Activated CD8-positive, alpha-beta T cell treated with anti-CD3 and anti-CD28 coated beads for 36 hours (primary cell): ENCODE data around the gene FAM221B. TPM values are rescaled to one million over a fixed set of nuclear protein-coding genes. Genes with fewer than 3 reads are reported as not detected.

Source experiments
- ATAC-seq: fragments of 200-7000 bp; cut with Tn5 transposase; one replicate; pipeline ENCODE4 v1.10.0; 2021; ENCODE audit warnings: mild to moderate bottlenecking, moderate library complexity
- CTCF ChIA-PET: fragments of 350-600 bp; sonication (Branson Sonifier 250); formaldehyde crosslinking; loops from one replicate; lab custom pipeline; 2021; ENCODE audit warnings: antibody characterized with exemption; lab: Charles Lee
- POLR2A ChIA-PET: fragments of 350-600 bp; sonication (Branson Sonifier 250); formaldehyde crosslinking; loops from one replicate; lab custom pipeline; 2021; ENCODE audit warnings: antibody characterized with exemption; lab: Charles Lee
- DNase-seq: peaks from one replicate; pipeline ENCODE4 v3.0.0-alpha.2; 2020
- H3K27ac Mint-ChIP-seq: one replicate; pipeline ENCODE4 v1.8.0; 2021; ENCODE audit warnings: mild to moderate bottlenecking, mixed read lengths
- H3K27me3 Mint-ChIP-seq: one replicate; pipeline ENCODE4 v1.8.0; 2021; ENCODE audit warnings: mixed read lengths
- H3K36me3 Mint-ChIP-seq: one replicate; pipeline ENCODE4 v1.8.0; 2021; ENCODE audit warnings: low read depth, mixed read lengths
- H3K4me1 Mint-ChIP-seq: one replicate; pipeline ENCODE4 v1.8.0; 2021; ENCODE audit warnings: low read depth, mixed read lengths
- H3K4me3 Mint-ChIP-seq: one replicate; pipeline ENCODE4 v1.8.0; 2021; ENCODE audit warnings: mild to moderate bottlenecking, moderate library complexity, mixed read lengths
- H3K9me3 Mint-ChIP-seq: one replicate; pipeline ENCODE4 v1.8.0; 2021; ENCODE audit warnings: mixed read lengths
- intact Hi-C: fragments of 100-400 bp; cut with micrococcal nuclease; formaldehyde crosslinking; loops from one replicate; pipeline ENCODE4 v1.10.0; 2022
- total RNA-seq, 2 experiments: library from RNA; stranded (reverse); gene quantifications; one replicate each; pipeline ENCODE4 v1.2.3, GENCODE V29; 2021
- TF ChIP-seq, protein P1 (sequence below): fragments of 200-600 bp; IDR thresholded peaks from one replicate; pipeline ENCODE4 v1.8.0; 2022; ENCODE audit warnings: antibody characterized with exemption, mild to moderate bottlenecking

Gene FAM221B
- total RNA-seq, 2 experiments from 2014 or later, result not detected

DNA sequence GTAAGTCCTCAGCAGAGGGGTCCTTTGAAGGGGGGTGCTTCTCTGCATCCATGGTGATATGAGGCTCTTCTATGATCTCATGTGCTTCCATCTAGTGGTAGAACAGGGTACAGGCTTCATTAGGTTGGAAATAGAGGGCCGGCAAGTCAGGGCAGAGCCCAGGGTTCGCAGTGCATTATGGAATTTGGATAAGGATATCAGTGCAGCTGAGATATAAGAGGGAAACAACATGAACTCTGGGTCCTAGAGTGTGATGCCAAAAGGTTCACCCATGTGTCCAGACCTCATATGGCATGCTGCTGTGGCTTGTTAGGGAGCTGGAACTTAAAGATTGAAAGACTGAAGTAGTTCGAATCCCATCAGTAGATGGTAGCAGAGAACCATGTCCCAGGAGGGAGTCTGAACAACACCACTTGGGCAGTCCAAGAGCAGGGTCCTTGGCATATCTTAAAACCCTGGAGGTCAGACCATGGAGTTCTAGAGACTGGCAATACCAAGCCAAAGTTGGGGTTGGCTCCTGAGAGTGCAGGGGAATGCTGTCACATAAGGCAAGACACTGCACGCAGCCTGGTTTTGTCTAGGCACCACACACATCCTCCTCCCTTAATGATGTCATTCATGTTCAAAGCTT, 2.3 kb downstream of the FAM221B start:
- ChIA-PET POLR2A (interaction anchor here (0.6 kb wide), 1 partner anchor 97 kb away, joined by 4 read pairs; no protein-coding TSS in a partner anchor), CTCF (interaction anchor here (0.6 to 4.8 kb wide), 50 partner anchors 8 to 377 kb away, joined by 3 to 54 read pairs (median 4); partner anchors contain the start of genes HINT2, MSMP and SPAG8)

DNA sequence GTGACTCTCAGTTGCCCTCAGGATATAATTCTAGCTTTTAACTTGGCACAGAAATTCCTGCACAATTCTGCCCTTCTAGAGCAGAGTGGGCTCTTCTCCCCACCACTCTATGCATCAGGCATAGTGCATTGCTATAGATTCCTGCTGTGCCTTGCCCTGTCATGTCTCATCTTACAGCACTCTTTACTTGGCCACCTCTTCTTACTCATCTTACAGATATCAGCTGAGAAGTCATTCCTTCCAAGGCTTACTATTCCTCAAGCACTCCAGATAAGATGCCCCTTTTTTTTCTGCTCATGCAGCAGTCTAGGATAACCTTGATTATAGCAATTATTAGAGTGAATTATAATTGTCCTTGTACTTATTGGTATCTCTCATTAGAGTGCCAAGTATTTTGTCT, 5.6 kb downstream of the FAM221B start:
- H3K27ac Mint-ChIP-seq, result no peak overlapping the region

More for the DNA sequence above, 2.3 kb downstream of the FAM221B start:
- no peaks in the 10 kb centered on the region for H3K9me3 Mint-ChIP-seq
- intact Hi-C loops, result loop anchor here (2.0 kb wide), 2 partner anchors 35 to 57 kb away; partner anchors contain the start of gene NPR2
- DNase-seq (peak; percentile 48), ATAC-seq (peak; percentile 60)
- peaks cover 22% of the 10 kb centered on the region for H3K4me1 Mint-ChIP-seq
- H3K4me3 Mint-ChIP-seq, result no peak overlapping the region
- no peak overlapping the region for H3K27ac Mint-ChIP-seq
- no peaks in the 10 kb centered on the region for H3K27me3 Mint-ChIP-seq
- TF ChIP-seq, protein P1, sequence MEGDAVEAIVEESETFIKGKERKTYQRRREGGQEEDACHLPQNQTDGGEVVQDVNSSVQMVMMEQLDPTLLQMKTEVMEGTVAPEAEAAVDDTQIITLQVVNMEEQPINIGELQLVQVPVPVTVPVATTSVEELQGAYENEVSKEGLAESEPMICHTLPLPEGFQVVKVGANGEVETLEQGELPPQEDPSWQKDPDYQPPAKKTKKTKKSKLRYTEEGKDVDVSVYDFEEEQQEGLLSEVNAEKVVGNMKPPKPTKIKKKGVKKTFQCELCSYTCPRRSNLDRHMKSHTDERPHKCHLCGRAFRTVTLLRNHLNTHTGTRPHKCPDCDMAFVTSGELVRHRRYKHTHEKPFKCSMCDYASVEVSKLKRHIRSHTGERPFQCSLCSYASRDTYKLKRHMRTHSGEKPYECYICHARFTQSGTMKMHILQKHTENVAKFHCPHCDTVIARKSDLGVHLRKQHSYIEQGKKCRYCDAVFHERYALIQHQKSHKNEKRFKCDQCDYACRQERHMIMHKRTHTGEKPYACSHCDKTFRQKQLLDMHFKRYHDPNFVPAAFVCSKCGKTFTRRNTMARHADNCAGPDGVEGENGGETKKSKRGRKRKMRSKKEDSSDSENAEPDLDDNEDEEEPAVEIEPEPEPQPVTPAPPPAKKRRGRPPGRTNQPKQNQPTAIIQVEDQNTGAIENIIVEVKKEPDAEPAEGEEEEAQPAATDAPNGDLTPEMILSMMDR, result peak; percentile 78
- no peaks in the 10 kb centered on the region for H3K36me3 Mint-ChIP-seq

DNA sequence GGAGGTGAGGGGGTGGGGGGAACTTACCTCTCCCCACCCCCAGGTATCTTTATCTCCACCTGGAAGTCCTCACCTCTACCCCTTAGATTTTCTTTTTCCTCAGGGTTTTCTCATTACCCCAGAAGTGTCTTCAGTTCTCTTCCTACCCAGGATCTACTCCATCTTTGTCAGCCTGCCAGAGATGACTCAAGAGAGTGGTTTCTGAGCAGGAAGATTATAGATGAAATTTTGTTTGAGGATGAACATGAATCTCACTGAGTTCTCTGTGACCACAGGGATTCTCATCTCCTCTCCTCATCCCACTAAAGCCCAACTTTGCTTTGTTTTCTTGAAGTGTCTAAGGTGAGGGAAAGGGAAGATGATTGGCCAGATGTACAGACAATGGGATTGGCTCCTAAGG, 8.5 kb downstream of the FAM221B start:
- H3K4me1 Mint-ChIP-seq, result peaks cover 4% of the 10 kb centered on the region
- H3K36me3 Mint-ChIP-seq, result no peaks in the 10 kb centered on the region
- no peaks in the 10 kb centered on the region for H3K9me3 Mint-ChIP-seq
- intact Hi-C loops, result no loop called here
- no peak for ATAC-seq
- no peaks in the 10 kb centered on the region for H3K27me3 Mint-ChIP-seq
- H3K27ac Mint-ChIP-seq, result no peak overlapping the region
- DNase-seq, result no peak
- ChIA-PET POLR2A (no interaction called here), CTCF (interaction anchor here (0.9 to 1.3 kb wide), 3 partner anchors 8 to 64 kb away, joined by 3 to 6 read pairs (median 3); partner anchors contain the start of gene SPAG8)
- H3K4me3 Mint-ChIP-seq, result no peak overlapping the region
- TF ChIP-seq, protein P1, result no peak

More for the DNA sequence above, 5.6 kb downstream of the FAM221B start:
- H3K36me3 Mint-ChIP-seq, result no peaks in the 10 kb centered on the region
- no peak overlapping the region for H3K4me3 Mint-ChIP-seq
- no peak for ATAC-seq
- POLR2A ChIA-PET, result interaction anchor here (0.7 to 1.3 kb wide), 3 partner anchors 9 to 11 kb away, joined by 3 read pairs; partner anchors contain the start of gene SPAG8
- intact Hi-C loops, result no loop called here
- TF ChIP-seq, protein P1, result no peak
- H3K9me3 Mint-ChIP-seq, result no peaks in the 10 kb centered on the region
- no peaks in the 10 kb centered on the region for H3K27me3 Mint-ChIP-seq
- H3K4me1 Mint-ChIP-seq, result peaks cover 4% of the 10 kb centered on the region
- CTCF ChIA-PET, result interaction anchor here (2.3 kb wide), 1 partner anchor 59 kb away, joined by 15 read pairs; no protein-coding TSS in a partner anchor
- no peak for DNase-seq

DNA sequence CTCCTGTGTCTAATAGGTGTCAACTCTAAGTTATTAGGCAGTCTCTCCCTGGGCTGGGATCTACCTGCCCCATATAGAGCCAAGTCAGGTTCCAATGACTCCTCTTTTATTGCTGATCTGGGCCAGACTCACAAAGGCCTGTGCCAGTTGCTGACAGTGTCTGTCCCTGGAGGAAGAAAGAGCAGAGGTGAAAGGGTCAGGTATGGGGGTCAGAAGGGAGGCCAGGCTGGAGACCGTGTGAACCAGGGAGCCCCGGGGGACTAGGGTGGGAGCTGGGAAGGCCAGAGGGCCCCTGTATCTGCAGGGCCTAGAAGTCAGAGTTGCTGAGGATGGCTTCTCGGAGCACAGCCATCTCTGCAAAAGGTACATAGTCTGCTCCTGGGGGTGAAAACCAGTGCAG, 10.2 kb downstream of the FAM221B start:
- ATAC-seq (no peak), DNase-seq (no peak)
- Mint-ChIP-seq H3K27me3 (no peaks in the 10 kb centered on the region), H3K4me1 (peaks cover 11% of the 10 kb centered on the region), H3K27ac (no peak overlapping the region), H3K36me3 (peaks cover 3% of the 10 kb centered on the region), H3K4me3 (no peak overlapping the region), H3K9me3 (no peaks in the 10 kb centered on the region)
- intact Hi-C loops, result loop anchor here (5.0 to 10.0 kb wide), 2 partner anchors 86 to 164 kb away; partner anchors contain the start of genes CCDC107, CREB3, RMRP and SIT1
- CTCF ChIA-PET, result interaction anchor here (1.2 kb wide), 1 partner anchor 8 kb away, joined by 3 read pairs; no protein-coding TSS in a partner anchor
- TF ChIP-seq, protein P1, result no peak
- POLR2A ChIA-PET, result no interaction called here

DNA sequence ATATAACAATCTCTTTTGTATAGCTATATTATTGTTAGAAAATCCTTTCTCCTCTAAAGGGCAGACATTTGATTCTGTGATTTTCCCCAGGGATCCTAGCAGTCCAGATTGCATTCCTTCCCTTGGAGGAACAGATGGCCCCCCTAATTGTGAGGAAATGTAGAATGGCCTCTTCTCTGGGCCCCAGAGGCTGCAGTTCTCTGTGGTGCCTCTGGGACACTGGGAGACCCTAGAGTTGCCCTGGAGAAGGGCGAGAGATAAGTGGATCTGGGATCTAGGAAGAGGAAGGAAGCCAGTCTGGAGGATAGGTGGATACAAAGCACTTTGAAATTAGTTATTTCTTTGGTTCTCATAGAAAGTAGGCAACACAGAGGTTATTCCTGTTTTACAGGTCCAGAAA, 11.8 kb downstream of the FAM221B start:
- ChIA-PET CTCF (interaction anchor here (1.0 kb wide), 1 partner anchor 10 kb away, joined by 4 read pairs; no protein-coding TSS in a partner anchor), POLR2A (no interaction called here)
- peak overlapping the region; percentile 92 for H3K4me3 Mint-ChIP-seq
- H3K9me3 Mint-ChIP-seq, result no peaks in the 10 kb centered on the region
- TF ChIP-seq, protein P1, result peak; percentile 17
- H3K4me1 Mint-ChIP-seq, result peaks cover 25% of the 10 kb centered on the region
- DNase-seq, result no peak
- no peaks in the 10 kb centered on the region for H3K27me3 Mint-ChIP-seq
- no peak for ATAC-seq
- intact Hi-C loops, result loop anchor here (5.0 to 10.0 kb wide), 2 partner anchors 84 to 162 kb away; partner anchors contain the start of genes CCDC107, CREB3, RMRP and SIT1
- H3K27ac Mint-ChIP-seq, result no peak overlapping the region
- H3K36me3 Mint-ChIP-seq, result peaks cover 6% of the 10 kb centered on the region
